Measurements from ENCODE around the gene PDSS2.

DNA sequence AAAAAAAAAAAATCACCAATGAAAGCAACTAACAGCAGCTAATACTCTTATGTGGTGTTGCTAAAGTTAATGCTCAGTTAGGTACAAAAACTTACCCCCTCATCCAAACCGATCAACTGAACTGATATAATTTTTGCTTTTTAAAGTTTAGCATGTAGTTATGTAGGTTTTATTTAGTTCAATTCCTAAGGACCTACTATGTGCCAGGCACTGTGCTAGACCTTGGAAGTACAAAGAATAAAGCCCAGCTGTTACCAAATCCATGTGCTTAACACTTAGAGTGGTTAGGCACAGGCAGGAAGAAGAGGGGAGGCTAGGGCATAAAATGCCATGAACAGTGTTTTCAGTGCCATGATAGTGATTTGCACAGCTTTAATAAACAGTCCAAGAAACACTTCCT is 85.1 kb downstream of the PDSS2 start:
- no peak for TF ChIP-seq POLR2AphosphoS5 (IDR thresholded peaks at IDR 0.05; ENCODE audit: low read depth, low read length)
- no peak for TF ChIP-seq SIN3A (IDR thresholded peaks at IDR 0.05; ENCODE audit: borderline replicate concordance, insufficient read depth, low read length)
- TF ChIP-seq, protein P1, sequence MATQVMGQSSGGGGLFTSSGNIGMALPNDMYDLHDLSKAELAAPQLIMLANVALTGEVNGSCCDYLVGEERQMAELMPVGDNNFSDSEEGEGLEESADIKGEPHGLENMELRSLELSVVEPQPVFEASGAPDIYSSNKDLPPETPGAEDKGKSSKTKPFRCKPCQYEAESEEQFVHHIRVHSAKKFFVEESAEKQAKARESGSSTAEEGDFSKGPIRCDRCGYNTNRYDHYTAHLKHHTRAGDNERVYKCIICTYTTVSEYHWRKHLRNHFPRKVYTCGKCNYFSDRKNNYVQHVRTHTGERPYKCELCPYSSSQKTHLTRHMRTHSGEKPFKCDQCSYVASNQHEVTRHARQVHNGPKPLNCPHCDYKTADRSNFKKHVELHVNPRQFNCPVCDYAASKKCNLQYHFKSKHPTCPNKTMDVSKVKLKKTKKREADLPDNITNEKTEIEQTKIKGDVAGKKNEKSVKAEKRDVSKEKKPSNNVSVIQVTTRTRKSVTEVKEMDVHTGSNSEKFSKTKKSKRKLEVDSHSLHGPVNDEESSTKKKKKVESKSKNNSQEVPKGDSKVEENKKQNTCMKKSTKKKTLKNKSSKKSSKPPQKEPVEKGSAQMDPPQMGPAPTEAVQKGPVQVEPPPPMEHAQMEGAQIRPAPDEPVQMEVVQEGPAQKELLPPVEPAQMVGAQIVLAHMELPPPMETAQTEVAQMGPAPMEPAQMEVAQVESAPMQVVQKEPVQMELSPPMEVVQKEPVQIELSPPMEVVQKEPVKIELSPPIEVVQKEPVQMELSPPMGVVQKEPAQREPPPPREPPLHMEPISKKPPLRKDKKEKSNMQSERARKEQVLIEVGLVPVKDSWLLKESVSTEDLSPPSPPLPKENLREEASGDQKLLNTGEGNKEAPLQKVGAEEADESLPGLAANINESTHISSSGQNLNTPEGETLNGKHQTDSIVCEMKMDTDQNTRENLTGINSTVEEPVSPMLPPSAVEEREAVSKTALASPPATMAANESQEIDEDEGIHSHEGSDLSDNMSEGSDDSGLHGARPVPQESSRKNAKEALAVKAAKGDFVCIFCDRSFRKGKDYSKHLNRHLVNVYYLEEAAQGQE (IDR thresholded peaks at IDR 0.05; ENCODE audit: insufficient read depth in 1 of 2, low read depth in 2 of 2, low read length in 2 of 2): no peak
- TF ChIP-seq TAF1 (IDR thresholded peaks at IDR 0.05; ENCODE audit: borderline replicate concordance, insufficient read depth, low read length): no peak
- no peak for TF ChIP-seq FOXP2 (optimal IDR thresholded peaks at IDR 0.05; ENCODE audit: borderline replicate concordance, extremely low read depth, extremely low read length, insufficient read depth)

All from PFSK-1 (cell line).